Measurements from ENCODE around the gene NR2F1.

Gene NR2F1

GRCh38 chr5:93577854-93578812 lies 4.9 kb upstream of the NR2F1 start:
- no peak for DNase-seq

GRCh38 chr5:93578813-93579691 lies 4.0 kb upstream of the NR2F1 start:
- DNase-seq, result peak; percentile 55

DNA sequence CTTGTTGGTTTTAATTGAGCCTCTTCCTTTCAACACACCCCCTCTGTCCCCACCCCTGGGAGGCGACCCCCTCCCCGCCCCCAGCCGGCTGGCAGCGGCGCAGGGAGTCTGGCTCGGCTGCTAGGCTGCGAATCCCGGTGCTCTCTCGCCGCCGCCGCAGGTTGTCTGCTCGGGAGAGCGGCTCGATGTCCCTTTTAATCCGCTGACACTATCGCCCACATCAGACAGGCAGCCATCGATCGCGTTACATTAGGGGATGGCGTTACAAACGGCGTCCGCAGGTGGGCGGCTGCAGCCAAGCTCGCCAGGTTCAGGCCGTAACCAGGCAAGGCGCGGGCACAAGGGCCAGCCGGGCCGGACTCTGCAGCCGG lies 3.3 kb upstream of the NR2F1 start:
- DNase-seq, result no peak

- DNase-seq, result peak; percentile 73
These were observed 2.7 kb upstream of the NR2F1 start for GRCh38 chr5:93580063-93580926.

GRCh38 chr5:93580927-93581445 lies 2.0 kb upstream of the NR2F1 start, which contains the start of gene NR2F1-AS1:
NR2F1-AS1 (minus strand) TSS chr5:93581219.
- DNase-seq, result peak; percentile 64

DNA sequence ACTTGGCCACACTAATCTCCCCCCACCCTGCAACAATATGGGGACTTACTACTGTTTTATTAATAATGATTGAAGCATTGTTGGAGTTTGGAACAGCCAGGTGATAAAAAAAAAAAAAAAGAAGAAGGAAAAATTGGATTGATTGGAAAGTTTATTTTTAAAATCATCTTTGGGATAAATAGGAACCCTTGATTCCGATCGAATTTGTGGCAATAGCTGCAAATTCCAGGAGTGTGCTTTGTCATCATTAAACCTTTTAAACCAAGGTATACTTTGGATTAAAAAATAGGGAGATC lies 907 bp upstream of the NR2F1 start:
- no peak for DNase-seq

DNA sequence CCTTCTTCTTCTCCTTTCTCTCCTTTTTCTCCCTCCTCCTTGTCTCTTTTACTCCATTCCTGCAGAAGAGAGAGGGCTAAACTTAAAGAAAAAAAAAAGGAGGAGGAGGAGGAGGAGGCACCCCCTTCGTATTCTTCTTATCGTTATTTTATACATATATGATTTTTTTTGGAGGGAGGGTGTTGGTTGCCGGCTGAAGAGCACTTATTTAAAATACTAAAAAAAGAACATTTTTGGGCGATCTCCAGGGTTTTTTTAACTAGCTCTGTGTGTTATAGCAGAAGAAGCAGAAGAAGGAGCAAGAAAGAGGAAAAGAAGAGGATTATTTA lies 381 bp downstream of the NR2F1 start:
- no peak for DNase-seq

- DNase-seq, result peak; percentile 67
These were observed 960 bp downstream of the NR2F1 start for GRCh38 chr5:93583768-93584595.

DNA sequence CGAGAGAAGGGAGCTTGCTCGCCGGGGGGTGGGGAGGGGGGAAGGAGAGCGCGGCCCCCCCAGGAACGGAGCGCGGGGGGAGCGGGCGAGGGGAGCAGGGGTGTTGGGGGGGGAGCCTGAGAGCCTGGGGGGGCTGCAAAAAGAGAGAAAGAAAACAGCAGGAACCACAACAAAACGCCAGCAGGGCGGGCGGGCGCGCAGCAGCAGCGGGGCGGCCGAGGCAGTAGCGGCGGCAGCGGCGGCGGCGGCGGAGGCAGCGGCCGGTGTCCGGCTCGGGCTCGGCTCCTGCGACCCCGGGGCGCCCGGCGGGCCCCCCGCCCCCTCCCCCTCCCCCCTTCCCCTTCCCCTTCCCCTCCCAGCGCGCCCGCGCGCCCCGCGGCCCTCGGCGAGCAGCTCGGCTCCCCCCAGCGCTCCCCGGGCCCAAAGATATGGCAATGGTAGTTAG lies 1.6 kb downstream of the NR2F1 start:
- peak; percentile 58 for DNase-seq

GRCh38 chr5:93585041-93585766 lies 2.2 kb downstream of the NR2F1 start:
- peak; percentile 61 for DNase-seq

DNA sequence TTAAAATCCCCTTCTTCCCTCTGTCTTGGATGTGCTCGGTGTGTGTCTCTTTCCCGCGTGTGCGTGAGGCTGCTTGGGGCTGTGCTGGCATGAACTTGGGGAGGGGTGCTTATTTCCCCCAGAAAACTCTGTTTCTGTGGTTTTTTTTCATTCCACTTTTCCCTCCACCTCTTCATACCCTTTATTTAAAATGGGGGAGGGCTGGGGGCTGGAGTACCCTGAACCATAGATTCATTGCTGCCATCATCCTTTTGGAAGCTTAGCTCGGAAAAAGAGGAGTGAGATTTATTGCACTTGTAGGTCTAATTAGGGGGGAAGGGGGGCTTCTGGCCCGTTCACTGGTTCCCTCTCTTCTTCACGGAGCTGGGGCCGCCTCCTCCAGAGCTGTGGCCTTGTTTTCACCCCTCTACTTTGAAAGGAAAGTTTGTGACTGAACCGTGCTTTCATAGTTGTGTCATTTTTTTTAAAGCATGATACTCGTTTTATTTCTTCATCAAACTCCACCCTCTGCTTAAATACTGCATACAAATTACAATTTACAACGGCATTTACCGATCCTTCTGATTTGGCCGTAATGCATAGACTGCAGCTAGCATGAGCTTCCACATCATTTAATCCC lies 2.9 kb downstream of the NR2F1 start:
- DNase-seq, result peak; percentile 50

DNA sequence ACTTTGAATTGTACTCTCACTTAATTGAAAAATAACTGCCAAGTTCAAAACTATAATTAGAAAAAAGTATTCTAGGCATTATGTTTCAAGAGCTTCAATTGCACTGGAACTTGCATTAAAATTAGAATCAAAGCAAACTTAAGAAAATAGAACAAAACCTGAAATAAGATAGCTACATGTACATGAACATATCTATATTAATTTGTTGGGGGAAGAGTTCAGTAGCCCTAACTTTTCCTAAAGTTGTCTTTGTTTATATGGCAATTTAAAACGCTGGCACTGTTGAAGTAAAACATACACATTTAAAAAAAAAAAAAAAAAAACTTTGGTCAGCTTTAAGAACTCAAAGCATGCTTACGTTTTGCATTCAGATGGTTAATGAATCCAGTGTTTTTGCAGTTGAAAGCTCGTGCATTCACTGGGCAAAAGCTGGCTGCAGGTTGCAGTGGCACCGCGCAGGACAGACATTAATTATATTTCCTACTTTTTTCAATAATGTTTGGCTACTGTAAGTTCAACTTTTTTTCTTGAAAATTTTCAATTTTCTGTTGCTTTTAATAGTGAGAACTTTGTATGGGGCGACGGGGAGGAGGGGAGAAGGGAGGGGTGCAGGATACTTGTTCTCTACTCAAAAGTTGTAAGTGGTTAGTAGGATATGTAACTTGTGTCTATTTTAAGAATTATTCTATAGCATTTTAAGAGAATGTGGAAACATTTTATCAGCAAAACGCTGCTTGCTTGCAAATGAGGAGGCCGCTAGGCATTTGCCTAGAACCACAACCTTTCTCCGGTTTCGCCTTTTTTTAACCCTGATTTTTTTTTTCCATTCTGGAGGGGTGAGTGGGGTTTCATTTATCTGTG lies 3.9 kb downstream of the NR2F1 start:
- no peak for DNase-seq

- DNase-seq, result no peak
These were observed 4.8 kb downstream of the NR2F1 start for GRCh38 chr5:93587597-93588351.

GRCh38 chr5:93588352-93589151 lies 5.5 kb downstream of the NR2F1 start:
- no peak for DNase-seq

- DNase-seq, result no peak
These were observed 6.3 kb downstream of the NR2F1 start for GRCh38 chr5:93589152-93589828.

GRCh38 chr5:93589829-93590215 lies 6.8 kb downstream of the NR2F1 start:
- DNase-seq, result no peak

- no peak for DNase-seq
These were observed 7.5 kb downstream of the NR2F1 start for GRCh38 chr5:93590493-93590892.

Measured in right forelimb (tissue), 1 donor.